CD14-positive monocyte (primary cell): ENCODE data around the gene AANAT. TPM values are rescaled to one million over a fixed set of nuclear protein-coding genes. Genes with fewer than 3 reads are reported as not detected.

ENCODE experiments used
- DNase-seq, 3 donors: peaks; one replicate each; pipeline ENCODE4 v3.0.0-alpha.2; 2011 to 2022
- H2AFZ ChIP-seq: 2 replicates; pipeline ENCODE4 v1.6.0; 2012; ENCODE audit warnings: mild to moderate bottlenecking, low read depth, low read length, inconsistent platforms; ENCODE audit not compliant: insufficient read depth, poor library complexity, severe bottlenecking
- H3K27ac ChIP-seq, 2 donors: 1 replicate in 1 of 2; 2 replicates in 1 of 2; pipeline ENCODE4 v1.5.1; 2012 to 2013; ENCODE audit warnings: low read length in 2 of 2, control low read depth in 1 of 2, inconsistent platforms in 1 of 2, low read depth in 1 of 2, mild to moderate bottlenecking in 1 of 2
- H3K27me3 ChIP-seq, 2 donors: one replicate each; pipeline versions ENCODE4 v1.6.0 to v1.6.1; 2011 to 2013; ENCODE audit warnings: low read length in 2 of 2; ENCODE audit not compliant: control insufficient read depth in 2 of 2, insufficient read depth in 2 of 2
- H3K36me3 ChIP-seq, 2 donors: replicated peaks in 1 of 2; 1 replicate in 1 of 2; 2 replicates in 1 of 2; pipeline versions ENCODE4 v1.5.1 to v1.6.1; 2012 to 2013; ENCODE audit warnings: low read length in 2 of 2, control low read depth in 1 of 2, inconsistent platforms in 1 of 2, mild to moderate bottlenecking in 1 of 2; ENCODE audit not compliant: insufficient read depth in 2 of 2, control insufficient read depth in 1 of 2
- H3K4me1 ChIP-seq, 2 donors: 1 replicate in 1 of 2; 2 replicates in 1 of 2; pipeline versions ENCODE4 v1.5.1 to v1.6.1; 2012 to 2013; ENCODE audit warnings: low read length in 2 of 2, control low read depth in 1 of 2, inconsistent platforms in 1 of 2, mild to moderate bottlenecking in 1 of 2, moderate library complexity in 1 of 2; ENCODE audit not compliant: insufficient read depth in 2 of 2, control insufficient read depth in 1 of 2
- H3K4me2 ChIP-seq: replicated peaks from 2 replicates; pipeline ENCODE3; 2012; ENCODE audit warnings: low read length, moderate library complexity, mild to moderate bottlenecking; ENCODE audit not compliant: poor library complexity, severe bottlenecking; ENCODE audit errors: extremely low read depth
- H3K4me3 ChIP-seq, 3 experiments: fragments of 200-600 bp in 1 of 3; sonication (generic) in 1 of 3; replicated peaks in 1 of 3; 1 replicate in 2 of 3; 2 replicates in 1 of 3; pipeline ENCODE4 v1.5.1; 2011 to 2013; ENCODE audit warnings: low read length in 3 of 3, mild to moderate bottlenecking in 3 of 3, control low read depth in 2 of 3, low read depth in 2 of 3, inconsistent platforms in 1 of 3, moderate library complexity in 1 of 3
- H3K79me2 ChIP-seq: 2 replicates; pipeline ENCODE4 v1.6.0; 2012; ENCODE audit warnings: mild to moderate bottlenecking, control low read depth, inconsistent platforms, low read length, moderate library complexity; ENCODE audit not compliant: insufficient read depth
- H3K9ac ChIP-seq: 2 replicates; pipeline ENCODE4 v1.6.0; 2017; ENCODE audit warnings: low read length, mild to moderate bottlenecking; ENCODE audit not compliant: insufficient read depth, poor library complexity, severe bottlenecking
- H3K9me3 ChIP-seq, 2 donors: replicated peaks in 1 of 2; 1 replicate in 1 of 2; 2 replicates in 1 of 2; pipeline versions ENCODE4 v1.5.1 to v1.6.1; 2012 to 2013; ENCODE audit warnings: low read length in 2 of 2, control low read depth in 1 of 2; ENCODE audit not compliant: control insufficient read depth in 1 of 2, insufficient read depth in 1 of 2
- H4K20me1 ChIP-seq: 2 replicates; pipeline ENCODE4 v1.6.0; 2012; ENCODE audit warnings: mild to moderate bottlenecking, low read length, control low read depth, moderate library complexity; ENCODE audit not compliant: insufficient read depth
- H3K27ac Mint-ChIP-seq, 7 donors: one replicate each; pipeline ENCODE4 v1.8.0; 2020; ENCODE audit warnings: mild to moderate bottlenecking in 7 of 7, mixed read lengths in 7 of 7, moderate library complexity in 6 of 7, inconsistent platforms in 2 of 7
- H3K27me3 Mint-ChIP-seq, 3 donors: one replicate each; pipeline ENCODE4 v1.8.0; 2021 to 2022; ENCODE audit warnings: low read depth in 3 of 3, mild to moderate bottlenecking in 3 of 3, mixed read lengths in 3 of 3, moderate library complexity in 3 of 3, inconsistent platforms in 1 of 3
- H3K36me3 Mint-ChIP-seq, 2 donors: one replicate each; pipeline ENCODE4 v1.8.0; 2020; ENCODE audit warnings: mixed read lengths in 2 of 2, inconsistent platforms in 1 of 2, mild to moderate bottlenecking in 1 of 2
- H3K4me1 Mint-ChIP-seq: one replicate; pipeline ENCODE4 v1.8.0; 2020; ENCODE audit warnings: mild to moderate bottlenecking, mixed read lengths
- H3K4me3 Mint-ChIP-seq, 2 donors: one replicate each; pipeline ENCODE4 v1.8.0; 2020; ENCODE audit warnings: mild to moderate bottlenecking in 2 of 2, mixed read lengths in 2 of 2, moderate library complexity in 1 of 2
- H3K9me3 Mint-ChIP-seq, 7 donors: one replicate each; pipeline ENCODE4 v1.8.0; 2020 to 2022; ENCODE audit warnings: mixed read lengths in 7 of 7, mild to moderate bottlenecking in 6 of 7, moderate library complexity in 6 of 7, inconsistent platforms in 2 of 7
- WGBS: methylation state at CpG from one replicate; pipeline ENCODE4 v1.1.5; 2013; ENCODE audit warnings: missing lambda C conversion rate; ENCODE audit not compliant: insufficient coverage; 5-methylcytosine and 5-hydroxymethylcytosine counted together
- intact Hi-C, 2 donors: fragments of 100-400 bp; cut with micrococcal nuclease; formaldehyde crosslinking; loops; one replicate each; pipeline versions ENCODE4 v1.15.0 to v1.15.1; 2023
- polyA plus RNA-seq, 3 donors: library from polyadenylated mRNA; depleted of rRNA in 1 of 3; unstranded in 2 of 3; stranded (reverse) in 1 of 3; fragments of 300-500 nt in 2 of 3; fragments of >200 nt in 1 of 3; fragmentation: Illumina TruSeq in 2 of 3; gene quantifications; 1 replicate in 2 of 3; 2 replicates in 1 of 3; pipeline ENCODE4 v1.2.3, GENCODE V29; 2012 to 2021
- TF ChIP-seq, protein P1 (sequence below): fragments of 200-600 bp; IDR thresholded peaks from one replicate; pipeline ENCODE4 v1.8.0; 2022; ENCODE audit warnings: antibody characterized with exemption, mild to moderate bottlenecking

AANAT gene
- polyA plus RNA-seq, 3 donors, result not detected

DNA sequence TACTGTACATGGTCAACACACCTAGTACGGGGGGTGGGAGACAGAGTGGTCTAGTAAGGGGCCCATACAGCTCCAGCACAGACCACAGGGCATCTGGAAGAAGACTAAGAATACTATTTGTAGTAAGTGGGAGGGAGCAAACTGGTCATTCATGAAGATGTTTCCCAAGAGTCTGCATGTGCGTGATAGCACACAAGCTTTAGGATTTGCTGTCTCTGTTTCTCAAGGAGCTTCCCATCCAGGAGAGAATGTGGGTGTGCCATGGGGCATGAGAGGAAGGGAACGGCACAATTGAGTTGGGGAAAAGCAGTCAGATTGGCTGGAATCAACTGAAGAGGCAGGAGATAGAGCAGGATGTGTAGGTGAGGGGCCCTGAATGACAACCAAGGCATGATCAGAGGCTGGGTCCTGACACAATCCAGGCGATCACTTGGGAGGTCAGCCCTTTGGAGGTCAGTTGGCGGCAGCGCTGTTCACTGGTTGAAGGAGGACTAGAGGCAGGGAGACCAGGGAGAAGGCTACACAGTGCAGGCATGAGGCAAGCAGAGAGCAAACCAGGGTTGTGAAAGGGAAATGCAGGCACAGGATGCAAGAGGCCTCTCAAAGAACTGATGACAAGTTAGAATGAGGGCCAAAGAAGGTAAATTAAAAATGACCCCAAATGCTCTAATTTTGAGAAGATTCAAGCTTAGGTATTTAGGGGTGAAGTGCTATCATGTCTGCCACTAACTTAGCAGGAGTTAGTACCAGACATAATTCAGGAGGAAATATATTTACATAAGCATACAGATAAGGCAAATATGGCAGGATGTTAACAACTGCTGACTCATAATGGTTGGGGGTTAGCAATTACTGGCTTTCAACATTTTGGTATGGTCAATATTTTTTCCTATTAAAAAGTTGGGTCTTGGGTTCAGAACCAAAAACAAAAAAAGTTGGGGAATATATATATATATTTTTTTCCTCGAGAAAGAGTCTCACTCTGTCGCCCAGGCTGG lies 24.8 kb upstream of the AANAT start:
- WGBS, result 80% methylated on average over 5 of the region's 8 CpGs

More for the DNA sequence above, 24.8 kb upstream of the AANAT start:
- intact Hi-C loops, result no loop called here
- Histone ChIP-seq H3K9me3 (no peaks in the 10 kb centered on the region), H4K20me1 (peaks cover 99% of the 10 kb centered on the region), H3K4me1 (peaks cover 15 to 21% of the 10 kb centered on the region in 2 donors), H3K79me2 (peaks cover 75% of the 10 kb centered on the region), H3K4me2 (no peak overlapping the region), H3K27ac (no peak overlapping the region), H3K36me3 (no peaks in the 10 kb centered on the region), H3K9ac (no peak overlapping the region), H2AFZ (no peak overlapping the region), H3K4me3 (no peak overlapping the region), H3K27me3 (no peaks in the 10 kb centered on the region)
- no peak for DNase-seq
- H3K4me3 Mint-ChIP-seq, result no peak overlapping the region
- H3K4me1 Mint-ChIP-seq, result peaks cover 57% of the 10 kb centered on the region
- peak overlapping the region in 3 of 7 donors; percentile 10 to 75 (median 16) for H3K27ac Mint-ChIP-seq
- H3K36me3 Mint-ChIP-seq, result peaks cover 7 to 8% of the 10 kb centered on the region in 2 donors
- no peaks in the 10 kb centered on the region for H3K9me3 Mint-ChIP-seq
- no peaks in the 10 kb centered on the region for H3K27me3 Mint-ChIP-seq
- TF ChIP-seq, protein P1, sequence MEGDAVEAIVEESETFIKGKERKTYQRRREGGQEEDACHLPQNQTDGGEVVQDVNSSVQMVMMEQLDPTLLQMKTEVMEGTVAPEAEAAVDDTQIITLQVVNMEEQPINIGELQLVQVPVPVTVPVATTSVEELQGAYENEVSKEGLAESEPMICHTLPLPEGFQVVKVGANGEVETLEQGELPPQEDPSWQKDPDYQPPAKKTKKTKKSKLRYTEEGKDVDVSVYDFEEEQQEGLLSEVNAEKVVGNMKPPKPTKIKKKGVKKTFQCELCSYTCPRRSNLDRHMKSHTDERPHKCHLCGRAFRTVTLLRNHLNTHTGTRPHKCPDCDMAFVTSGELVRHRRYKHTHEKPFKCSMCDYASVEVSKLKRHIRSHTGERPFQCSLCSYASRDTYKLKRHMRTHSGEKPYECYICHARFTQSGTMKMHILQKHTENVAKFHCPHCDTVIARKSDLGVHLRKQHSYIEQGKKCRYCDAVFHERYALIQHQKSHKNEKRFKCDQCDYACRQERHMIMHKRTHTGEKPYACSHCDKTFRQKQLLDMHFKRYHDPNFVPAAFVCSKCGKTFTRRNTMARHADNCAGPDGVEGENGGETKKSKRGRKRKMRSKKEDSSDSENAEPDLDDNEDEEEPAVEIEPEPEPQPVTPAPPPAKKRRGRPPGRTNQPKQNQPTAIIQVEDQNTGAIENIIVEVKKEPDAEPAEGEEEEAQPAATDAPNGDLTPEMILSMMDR, result no peak
